NCI-H1092 (cell line): ENCODE results near the gene GNL1.

Source experiments
- DNase-seq: peaks from one replicate; lab custom pipeline; 2025; lab: John Stamatoyannopoulos, UW

Gene GNL1, protein sequence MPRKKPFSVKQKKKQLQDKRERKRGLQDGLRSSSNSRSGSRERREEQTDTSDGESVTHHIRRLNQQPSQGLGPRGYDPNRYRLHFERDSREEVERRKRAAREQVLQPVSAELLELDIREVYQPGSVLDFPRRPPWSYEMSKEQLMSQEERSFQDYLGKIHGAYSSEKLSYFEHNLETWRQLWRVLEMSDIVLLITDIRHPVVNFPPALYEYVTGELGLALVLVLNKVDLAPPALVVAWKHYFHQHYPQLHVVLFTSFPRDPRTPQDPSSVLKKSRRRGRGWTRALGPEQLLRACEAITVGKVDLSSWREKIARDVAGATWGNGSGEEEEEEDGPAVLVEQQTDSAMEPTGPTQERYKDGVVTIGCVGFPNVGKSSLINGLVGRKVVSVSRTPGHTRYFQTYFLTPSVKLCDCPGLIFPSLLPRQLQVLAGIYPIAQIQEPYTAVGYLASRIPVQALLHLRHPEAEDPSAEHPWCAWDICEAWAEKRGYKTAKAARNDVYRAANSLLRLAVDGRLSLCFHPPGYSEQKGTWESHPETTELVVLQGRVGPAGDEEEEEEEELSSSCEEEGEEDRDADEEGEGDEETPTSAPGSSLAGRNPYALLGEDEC

DNA sequence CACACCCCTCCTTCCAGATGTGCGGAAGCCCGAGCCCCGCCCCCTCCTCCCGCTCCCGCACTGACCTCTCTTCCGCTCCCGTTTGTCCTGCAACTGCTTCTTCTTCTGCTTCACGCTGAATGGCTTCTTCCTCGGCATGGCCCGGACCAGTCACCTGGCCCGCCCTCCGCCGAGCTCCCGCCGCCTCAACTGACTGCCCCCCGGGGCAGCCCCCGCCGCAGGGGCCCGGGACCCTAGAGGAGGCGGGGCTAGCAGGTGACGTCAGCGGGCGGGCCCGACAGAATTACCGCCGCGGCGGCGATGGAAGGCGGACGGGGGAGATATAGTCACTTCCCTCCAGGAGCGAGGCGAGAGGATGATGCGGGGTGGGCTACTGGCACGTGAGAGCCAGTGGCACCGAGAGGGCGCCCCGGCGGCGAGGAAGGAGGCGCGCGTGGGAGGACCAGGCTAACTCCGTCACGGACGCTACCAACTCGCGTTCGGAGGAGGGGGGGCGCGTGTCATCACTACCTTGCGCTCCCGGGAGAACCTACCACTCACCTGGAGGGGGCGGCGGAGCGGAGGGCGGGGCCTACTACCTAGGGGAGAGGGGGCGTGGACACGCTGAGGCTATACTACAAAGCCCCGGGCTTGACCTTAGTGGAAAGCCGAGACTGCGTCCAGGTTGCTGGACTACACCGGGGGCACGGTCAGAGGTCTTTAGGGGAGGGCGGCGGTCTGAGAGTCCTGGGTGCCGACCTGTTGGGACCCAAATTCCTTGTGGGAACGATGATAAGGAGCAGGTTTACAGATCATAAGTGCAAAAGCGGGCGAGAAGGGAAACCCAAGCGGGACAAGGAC, at the start of gene GNL1:
Gene GNL1 (minus strand): TSS at position 424 of the 840 bp plus-strand sequence. CDS start 286 bp downstream, at position 138.
- DNase-seq, result peak; percentile 70

DNA sequence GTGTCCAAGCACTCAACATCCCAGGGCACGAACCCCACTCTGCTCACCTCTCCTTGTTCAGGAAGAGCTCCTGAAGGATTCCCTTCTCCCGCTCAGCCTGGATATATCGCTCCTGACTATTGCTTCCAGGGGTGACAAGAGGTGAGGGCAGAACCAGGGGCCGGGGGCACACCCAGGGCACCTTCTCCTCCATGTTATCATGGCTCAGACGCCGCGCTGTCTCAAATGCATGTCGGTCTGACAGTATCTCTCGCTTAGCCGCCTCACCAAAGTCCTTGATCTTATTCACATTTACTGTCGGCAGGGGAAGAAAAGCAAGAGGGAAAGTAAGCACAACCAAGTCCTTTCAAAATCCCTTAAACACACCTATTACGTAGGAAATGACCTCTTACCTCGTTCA, 47.7 kb upstream of the GNL1 start:
- no peak for DNase-seq

DNA sequence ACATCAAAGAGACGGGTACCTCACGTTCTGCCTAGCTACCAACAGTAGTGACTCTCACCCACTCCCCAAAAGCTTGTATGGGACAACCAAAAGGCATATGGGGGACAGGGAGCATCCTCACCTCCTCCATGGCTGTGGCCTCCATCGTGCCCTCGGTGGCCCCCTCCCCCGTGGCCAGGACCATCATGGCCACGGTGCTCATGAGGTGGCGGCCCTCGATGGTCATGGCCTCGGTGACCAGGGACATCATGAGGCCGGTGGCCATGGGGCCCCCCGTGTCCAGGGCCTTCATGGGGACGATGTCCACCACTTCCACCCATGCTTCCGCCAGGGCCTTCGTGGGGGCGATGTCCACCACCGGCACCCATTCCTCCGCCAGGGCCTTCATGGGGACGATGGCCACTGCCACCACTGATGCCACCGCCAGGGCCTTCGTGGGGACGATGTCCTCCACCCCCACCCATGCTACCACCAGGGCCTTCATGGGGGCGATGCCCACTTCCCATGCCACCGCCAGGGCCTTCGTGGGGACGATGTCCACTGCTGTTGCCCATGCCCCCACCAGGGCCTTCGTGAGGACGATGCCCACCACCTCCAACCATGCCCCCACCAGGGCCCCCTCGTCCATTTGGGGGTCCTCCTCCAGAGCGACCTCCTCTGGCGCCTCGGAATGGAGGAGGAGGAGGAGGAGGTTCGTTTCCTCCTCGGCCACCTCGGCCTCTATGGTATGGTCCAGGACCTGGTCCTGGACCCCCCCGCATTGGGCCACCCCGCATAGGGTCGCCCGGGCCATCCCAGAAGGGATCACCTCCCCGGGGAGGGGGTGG, 45.7 kb upstream of the GNL1 start:
- no peak for DNase-seq

DNA sequence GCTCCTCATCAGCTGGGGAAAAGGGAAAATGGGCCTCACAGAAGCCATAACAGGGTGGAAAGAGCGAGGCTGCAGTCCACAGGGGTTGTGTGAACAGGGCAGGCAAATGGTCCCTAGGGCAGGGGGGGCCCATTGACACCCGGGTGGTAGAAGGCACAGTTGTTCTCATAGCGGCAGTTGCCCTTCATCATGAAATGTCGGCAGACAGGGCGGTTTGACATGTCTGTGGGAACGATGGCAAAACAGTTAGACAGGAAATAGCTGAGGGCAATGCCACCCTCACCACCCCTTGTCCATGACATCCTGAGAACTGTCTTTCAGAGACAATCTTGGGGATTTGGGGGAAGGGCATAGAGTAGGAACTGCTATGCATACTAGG, 45.1 kb upstream of the GNL1 start:
- DNase-seq, result no peak

DNA sequence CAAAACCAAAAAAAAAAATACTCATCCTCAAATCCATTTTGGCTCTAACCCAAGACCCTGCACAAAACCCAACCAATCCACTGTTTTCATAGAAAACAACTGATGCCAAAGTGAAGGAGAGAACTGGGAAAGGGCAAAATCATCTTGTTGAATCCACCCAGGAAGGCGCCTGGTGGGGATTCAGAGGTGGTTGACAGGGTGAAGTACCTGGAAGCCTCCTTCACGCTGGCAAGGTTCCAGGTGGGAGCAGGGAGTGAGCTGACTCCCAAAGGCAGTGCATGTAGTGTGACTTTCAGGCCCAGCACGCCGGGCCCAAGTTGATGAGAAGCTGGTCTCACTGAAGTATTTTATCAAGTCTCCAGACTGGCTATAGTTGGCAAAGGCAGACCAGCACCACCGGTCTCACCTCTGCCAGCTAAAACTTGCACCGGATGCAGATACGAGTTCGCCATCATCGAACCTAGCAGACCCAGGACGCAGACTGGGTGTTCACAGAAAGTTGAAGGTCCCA, 44.2 kb upstream of the GNL1 start:
- no peak for DNase-seq

DNA sequence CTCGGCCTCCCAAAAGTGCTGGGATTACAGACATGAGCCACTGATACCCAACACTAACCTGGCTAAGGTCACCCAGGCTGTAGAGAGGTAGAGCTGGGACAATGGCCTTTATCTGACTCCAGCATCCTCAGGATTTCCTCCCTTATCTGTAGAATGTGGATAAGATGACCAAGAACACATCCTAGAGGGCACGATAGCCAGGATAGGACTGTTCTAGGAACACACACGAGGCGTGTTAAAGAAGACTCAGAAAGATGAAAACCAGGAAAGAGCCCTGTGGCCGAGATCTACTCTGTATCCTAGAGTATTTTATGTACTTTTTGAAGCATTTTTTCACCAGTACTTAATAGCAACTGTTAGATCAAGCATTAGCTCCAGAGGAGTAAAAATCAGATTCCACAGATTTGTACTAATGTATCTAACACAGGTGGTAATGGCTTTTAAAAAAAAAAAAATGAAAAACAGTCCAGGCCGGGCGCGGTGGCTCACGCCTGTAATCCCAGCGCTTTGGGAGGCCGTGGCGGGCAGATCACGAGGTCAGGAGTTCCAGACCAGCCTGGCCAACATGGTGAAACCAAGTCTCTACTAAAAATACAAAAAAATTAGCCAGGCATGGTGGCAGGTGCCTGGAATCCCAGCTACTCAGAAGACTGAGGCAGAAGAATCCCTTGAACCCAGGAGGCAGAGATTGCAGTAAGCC, 43.5 kb upstream of the GNL1 start:
- DNase-seq, result no peak

DNA sequence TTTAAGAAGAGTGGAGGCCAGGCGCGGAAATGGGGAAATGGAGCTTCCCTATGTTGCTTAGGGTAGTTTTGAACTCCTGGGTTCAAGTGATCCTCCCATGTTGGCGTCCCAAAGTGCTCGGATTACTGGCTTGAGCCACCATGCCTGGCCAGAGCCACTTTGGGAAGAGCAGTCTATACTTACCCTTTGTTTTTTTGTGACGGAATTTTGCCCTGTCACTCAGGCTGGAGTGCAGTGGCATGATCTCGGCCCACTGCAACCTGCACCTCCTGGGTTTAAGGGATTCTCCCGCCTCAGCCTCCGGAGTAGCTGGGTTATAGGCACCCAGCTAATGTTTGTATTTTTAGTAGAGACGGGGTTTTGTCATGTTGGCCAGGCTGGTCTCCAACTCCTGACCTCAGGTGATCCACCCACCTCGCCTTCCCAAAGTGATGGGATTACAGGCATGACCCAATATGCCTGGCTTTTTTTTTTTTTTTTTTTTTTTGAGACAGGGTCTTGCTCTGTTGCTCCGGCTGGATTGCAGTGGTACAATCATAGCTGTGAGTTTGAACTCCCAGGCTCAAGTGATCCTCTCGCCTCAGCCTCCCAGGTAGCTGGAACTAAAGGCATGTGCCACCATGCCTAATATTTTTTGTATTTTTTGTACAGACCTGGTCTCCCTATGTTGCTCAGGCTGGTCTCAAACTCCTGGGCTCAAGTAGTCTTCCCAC, 42.8 kb upstream of the GNL1 start:
- DNase-seq, result no peak

DNA sequence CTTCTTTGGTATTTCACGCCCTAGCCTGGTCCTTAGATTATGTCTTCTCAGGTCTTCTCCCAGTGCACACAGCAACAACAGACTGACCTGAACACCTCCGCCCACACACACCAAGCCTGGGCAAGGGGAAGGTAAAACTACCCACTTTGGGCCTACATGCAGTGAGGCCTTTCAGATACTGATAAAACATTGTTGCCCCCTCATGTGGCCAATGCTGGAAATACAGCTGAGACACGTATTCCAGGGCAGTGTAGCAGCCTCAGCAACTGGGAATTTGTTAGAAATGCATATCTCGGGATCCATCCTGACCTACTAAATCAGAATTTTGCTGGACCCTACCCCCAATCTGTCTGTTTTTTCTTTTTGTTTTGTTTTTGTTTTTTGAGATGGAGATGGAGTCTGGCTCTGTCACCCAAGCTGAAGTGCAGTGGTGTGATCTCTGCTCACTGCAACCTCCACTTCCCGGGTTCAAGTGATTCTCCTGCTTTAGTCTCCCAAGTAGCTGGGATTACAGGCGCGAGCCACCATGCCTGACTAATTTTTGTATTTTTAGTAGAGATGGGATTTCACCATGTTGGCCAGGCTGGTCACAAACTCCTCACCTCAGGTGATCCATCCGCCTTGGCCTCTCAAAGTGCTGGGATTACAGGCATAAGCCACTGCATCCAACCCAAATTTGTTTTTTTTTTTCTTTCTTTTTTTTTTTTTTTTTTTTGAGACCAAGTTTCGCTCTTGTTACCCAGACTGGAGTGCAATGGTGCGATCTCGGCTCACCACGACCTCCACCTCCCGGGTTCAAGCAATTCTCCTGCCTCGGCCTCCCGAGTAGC, 41.2 kb upstream of the GNL1 start:
- peak; percentile 42 for DNase-seq

DNA sequence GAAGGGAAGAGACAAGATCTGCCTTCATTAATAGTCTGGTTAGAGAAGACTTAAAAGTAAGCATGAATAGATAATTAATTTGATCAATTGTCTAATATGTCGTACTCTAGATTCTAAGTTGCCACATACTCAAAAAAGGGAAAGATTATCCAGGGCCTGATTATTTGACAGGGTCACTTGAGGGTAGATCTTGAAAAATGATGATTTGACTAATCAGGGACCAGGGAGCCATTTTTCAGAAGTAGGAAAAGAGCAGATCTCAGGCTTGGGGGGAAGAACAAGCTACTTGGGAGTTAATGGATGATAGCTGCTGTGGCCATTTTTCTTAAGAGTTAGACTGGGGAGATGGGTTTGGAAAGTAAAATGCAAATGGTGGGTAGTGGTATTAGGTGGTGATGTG, 36.0 kb upstream of the GNL1 start:
- no peak for DNase-seq

DNA sequence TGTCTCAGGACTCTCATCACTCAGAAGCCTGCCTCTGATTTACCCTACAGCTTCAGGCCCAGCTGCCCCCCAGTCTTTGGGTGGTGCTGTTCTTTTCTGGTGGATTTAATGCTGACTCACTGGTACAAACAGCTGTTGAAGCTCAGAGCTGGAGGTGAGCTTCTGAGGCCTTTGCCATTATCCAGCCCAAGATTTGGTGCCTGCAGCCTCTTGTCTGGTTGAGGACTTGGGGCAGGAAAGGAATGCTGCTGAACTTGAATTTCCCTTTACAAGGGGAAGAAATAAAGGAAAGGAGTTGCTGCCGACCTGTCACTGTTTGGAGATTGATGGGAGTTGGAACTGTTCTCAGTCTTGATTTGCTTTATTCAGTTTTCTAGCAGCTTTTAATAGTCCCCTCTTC, 34.7 kb upstream of the GNL1 start:
- no peak for DNase-seq

DNA sequence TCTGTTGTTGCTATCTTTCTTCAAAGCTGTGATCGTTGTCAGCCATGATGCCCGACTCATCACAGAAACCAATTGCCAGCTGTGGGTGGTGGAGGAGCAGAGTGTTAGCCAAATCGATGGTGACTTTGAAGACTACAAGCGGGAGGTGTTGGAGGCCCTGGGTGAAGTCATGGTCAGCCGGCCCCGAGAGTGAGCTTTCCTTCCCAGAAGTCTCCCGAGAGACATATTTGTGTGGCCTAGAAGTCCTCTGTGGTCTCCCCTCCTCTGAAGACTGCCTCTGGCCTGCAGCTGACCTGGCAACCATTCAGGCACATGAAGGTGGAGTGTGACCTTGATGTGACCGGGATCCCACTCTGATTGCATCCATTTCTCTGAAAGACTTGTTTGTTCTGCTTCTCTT, 34.2 kb upstream of the GNL1 start:
- DNase-seq, result no peak

DNA sequence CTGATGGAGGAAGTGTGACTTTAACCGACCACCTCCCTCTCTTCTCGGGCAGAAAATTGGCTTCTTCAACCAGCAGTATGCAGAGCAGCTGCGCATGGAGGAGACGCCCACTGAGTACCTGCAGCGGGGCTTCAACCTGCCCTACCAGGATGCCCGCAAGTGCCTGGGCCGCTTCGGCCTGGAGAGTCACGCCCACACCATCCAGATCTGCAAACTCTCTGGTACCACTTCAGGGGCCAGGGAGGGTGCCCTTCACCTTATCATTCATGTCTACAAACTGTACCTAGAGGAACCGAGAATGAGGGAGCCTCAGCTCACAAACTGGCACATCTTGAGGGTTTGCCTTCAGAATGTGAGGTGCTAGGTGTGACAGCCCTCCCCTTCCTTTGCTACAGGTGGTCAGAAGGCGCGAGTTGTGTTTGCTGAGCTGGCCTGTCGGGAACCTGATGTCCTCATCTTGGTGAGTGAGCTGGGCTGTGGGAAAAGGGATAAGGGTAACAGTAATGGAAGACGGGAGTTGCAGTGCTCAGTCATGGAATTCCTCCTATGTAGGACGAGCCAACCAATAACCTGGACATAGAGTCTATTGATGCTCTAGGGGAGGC, 33.6 kb upstream of the GNL1 start:
- no peak for DNase-seq

DNA sequence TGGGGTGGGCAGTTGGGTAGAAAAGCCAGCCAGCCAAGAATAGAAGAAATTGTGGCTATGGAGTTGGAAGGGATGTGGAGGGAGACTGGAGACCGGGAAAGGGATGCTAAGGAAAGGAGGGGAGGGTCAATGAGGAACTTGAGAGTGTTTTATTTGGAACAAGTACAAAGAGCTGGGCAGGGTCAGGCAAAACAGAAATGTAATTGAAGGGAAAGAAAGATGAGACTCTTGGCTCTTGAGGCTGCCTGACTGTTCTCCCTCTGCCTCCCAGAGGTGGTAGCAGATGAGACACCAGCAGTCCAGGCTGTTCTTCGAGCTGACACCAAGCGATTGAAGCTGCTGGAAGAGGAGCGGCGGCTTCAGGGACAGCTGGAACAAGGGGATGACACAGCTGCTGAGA, 27.6 kb upstream of the GNL1 start:
- no peak for DNase-seq

DNA sequence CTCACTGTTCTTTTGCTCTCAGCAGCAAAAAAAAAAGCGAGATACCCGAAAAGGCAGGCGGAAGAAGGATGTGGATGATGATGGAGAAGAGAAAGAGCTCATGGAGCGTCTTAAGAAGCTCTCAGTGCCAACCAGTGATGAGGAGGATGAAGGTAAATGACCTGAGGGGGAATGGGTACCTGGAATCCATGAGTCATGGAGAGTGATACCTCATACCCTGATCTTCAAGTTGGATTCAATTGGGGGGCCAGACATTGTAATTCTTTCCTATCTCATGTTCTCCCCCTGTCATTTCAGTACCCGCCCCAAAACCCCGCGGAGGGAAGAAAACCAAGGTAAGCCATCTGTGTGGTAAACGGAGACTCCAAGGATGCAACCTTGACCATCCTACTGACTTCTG, 21.8 kb upstream of the GNL1 start:
- DNase-seq, result no peak

DNA sequence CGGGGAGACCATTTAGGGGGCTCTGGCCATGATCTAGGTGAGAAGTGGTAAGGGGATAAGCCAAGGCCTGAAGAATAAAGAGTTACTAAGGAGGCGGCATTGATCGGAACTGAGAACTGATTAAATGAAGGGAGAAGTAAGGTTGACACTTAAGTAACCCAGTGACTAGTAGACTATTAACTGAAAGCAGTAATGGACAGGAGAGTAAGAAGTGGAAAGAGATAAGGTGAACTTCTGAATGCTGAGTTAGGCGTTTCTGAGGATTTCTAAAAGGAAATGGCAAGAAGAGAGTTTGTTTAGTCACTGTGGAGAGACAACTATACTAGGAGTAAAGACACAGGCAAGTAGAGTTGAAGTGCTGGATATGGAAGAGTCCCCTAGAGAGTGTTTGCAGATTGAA, 16.8 kb upstream of the GNL1 start:
- no peak for DNase-seq

DNA sequence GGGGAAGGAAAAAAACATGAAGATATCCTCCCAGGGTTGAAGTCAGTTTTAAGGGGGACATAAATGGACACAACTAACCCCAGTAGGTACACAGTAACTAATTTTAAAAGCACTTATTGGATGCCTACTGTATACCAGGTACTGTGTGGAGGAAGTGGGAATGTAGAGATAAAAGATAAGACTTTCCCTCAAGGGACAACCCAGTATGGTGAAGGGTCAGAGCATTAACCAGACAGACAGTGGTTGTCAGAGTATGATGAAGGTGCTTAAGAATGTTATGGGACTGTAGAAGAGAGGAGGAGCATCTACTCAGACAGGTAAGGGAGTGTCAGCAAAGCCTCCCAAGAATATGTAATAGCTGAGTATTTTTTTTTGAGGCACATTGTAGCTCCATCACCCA, 15.9 kb upstream of the GNL1 start:
- DNase-seq, result no peak

DNA sequence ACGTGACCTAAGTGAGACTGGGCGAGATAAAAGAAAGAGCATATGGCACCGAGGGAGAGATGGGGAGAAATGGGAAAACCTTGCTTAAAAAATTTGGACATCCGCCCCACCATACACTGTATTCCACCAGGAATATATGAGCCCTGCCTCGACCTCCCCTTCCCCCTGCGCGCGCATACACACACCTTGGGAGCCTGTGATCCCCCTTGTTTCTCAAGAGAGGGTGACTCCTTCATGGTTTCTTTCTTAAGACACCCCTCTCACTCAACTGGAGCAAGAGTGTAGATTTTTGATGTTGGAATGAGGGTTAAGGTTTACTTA, 15.4 kb upstream of the GNL1 start:
- DNase-seq, result no peak

DNA sequence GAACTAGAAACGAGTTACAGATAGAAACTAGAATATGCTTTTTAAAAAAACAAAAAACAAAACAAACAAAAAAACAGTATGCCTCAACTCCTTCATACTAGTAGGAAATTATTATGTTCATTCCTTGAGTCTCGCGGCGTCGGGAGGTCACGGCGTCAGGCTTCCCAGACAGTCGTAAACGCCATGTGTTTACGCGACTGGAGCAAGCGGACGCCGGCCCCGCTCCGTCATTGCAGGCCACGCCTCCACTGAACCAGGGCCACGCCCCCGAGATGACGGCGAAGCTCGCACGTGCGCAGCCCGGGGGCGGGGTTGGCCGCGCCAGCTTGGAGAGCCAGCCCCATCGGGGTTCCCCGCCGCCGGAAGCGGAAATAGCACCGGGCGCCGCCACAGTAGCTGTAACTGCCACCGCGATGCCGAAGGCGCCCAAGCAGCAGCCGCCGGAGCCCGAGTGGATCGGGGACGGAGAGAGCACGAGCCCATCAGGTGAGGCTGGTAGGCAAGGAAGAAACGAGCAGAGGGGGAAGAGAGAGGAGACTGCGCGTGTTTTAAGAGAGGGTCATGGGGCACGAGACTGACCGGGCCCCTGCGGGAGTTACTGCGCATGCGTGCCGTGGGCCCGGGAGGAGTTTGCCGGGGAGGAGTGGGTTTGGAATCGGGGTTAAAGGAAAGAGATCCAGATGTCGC, 14.9 kb upstream of the GNL1 start, which contains the start of gene ABCF1:
Gene ABCF1 (plus strand): TSS at position 368 of the 687 bp plus-strand sequence. CDS start 46 bp downstream, at position 414.
- DNase-seq, result peak; percentile 91

DNA sequence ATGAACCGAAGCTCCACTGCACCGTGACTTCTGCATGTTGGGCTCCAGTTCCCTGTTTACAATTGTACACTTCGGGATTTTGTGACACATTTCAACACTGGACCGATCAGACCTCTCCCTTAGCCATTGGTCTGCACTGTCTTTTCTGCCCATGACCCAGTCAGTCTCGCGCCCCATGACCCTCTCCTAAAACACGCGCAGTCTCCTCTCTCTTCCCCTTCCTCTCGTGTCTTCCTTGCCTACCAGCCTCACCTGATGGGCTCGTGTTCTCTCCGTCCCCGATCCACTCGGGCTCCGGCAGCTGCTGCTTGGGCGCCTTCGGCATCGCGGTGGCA, 14.4 kb upstream of the GNL1 start:
- DNase-seq, result no peak
